WTC11 (cell line): Measurements from ENCODE around the gene PAK5. TPM values are rescaled to one million over a fixed set of nuclear protein-coding genes. Genes with fewer than 3 reads are reported as not detected.

Experiments
- ATAC-seq: fragments of 200-7000 bp; cut with Tn5 transposase; 2 replicates; pipeline ENCODE4 v1.10.0; 2021; ENCODE audit warnings: mild to moderate bottlenecking, moderate library complexity
- CTCF ChIA-PET: fragments of 300-600 bp; sonication (Branson Sonifier 250); formaldehyde crosslinking; loops from one replicate; lab custom pipeline; 2021; ENCODE audit warnings: antibody characterized with exemption; lab: Charles Lee
- POLR2A ChIA-PET: fragments of 350-600 bp; sonication (Branson Sonifier 250); formaldehyde crosslinking; loops from one replicate; lab custom pipeline; 2021; ENCODE audit warnings: antibody characterized with exemption; lab: Charles Lee
- DNase-seq: peaks from one replicate; pipeline ENCODE4 v3.0.0; 2021; ENCODE audit warnings: low spot score
- H3K27ac Mint-ChIP-seq: 2 replicates; pipeline ENCODE4 v1.8.0; 2021; ENCODE audit warnings: mixed read lengths
- H3K27me3 Mint-ChIP-seq: 2 replicates; pipeline ENCODE4 v1.8.0; 2021; ENCODE audit warnings: low read depth, mild to moderate bottlenecking, moderate library complexity, mixed read lengths
- H3K36me3 Mint-ChIP-seq: 2 replicates; pipeline ENCODE4 v1.8.0; 2021; ENCODE audit warnings: mixed read lengths
- H3K4me1 Mint-ChIP-seq: 2 replicates; pipeline ENCODE4 v1.8.0; 2022; ENCODE audit warnings: mixed read lengths
- H3K4me3 Mint-ChIP-seq: 2 replicates; pipeline ENCODE4 v1.8.0; 2021; ENCODE audit warnings: mild to moderate bottlenecking, moderate library complexity, mixed read lengths
- H3K9me3 Mint-ChIP-seq: 2 replicates; pipeline ENCODE4 v1.8.0; 2021; ENCODE audit warnings: mixed read lengths
- ATF1 ChIP-seq: sonication (generic); formaldehyde crosslinking; IDR thresholded peaks from 2 replicates; pipeline ENCODE4 v1.8.1; 2023; ENCODE audit warnings: mild to moderate bottlenecking, moderate library complexity, missing genetic modification reagents
- CREB1 ChIP-seq: sonication (generic); formaldehyde crosslinking; IDR thresholded peaks from 2 replicates; pipeline ENCODE4 v1.8.0; 2023; ENCODE audit warnings: mild to moderate bottlenecking, missing genetic modification reagents
- CREM ChIP-seq: sonication (generic); formaldehyde crosslinking; IDR thresholded peaks from 2 replicates; pipeline ENCODE4 v1.8.1; 2022; ENCODE audit warnings: mild to moderate bottlenecking, missing genetic modification reagents, moderate library complexity
- CTCF ChIP-seq: fragments of 200-600 bp; IDR thresholded peaks from 2 replicates; pipeline ENCODE4 v1.8.0; 2022; ENCODE audit warnings: antibody characterized with exemption
- ELF4 ChIP-seq: sonication (generic); formaldehyde crosslinking; IDR thresholded peaks from 2 replicates; pipeline ENCODE4 v1.8.1; 2022; ENCODE audit warnings: low read depth, mild to moderate bottlenecking, moderate library complexity, missing genetic modification reagents
- EMX1 ChIP-seq: fragments of 250-450 bp; sonication (Bioruptor Pico); IDR thresholded peaks from 2 replicates; pipeline ENCODE4 v1.8.0; 2021; ENCODE audit warnings: mild to moderate bottlenecking
- ESRRA ChIP-seq: sonication (generic); formaldehyde crosslinking; IDR thresholded peaks from 2 replicates; pipeline ENCODE4 v1.8.1; 2022; ENCODE audit warnings: mild to moderate bottlenecking, missing genetic modification reagents, borderline replicate concordance
- FOXJ3 ChIP-seq: sonication (generic); formaldehyde crosslinking; IDR thresholded peaks from 2 replicates; pipeline ENCODE4 v1.9.0; 2021; ENCODE audit warnings: missing genetic modification reagents, mild to moderate bottlenecking, borderline replicate concordance
- GABPB1 ChIP-seq: sonication (generic); formaldehyde crosslinking; IDR thresholded peaks from 2 replicates; pipeline ENCODE4 v1.8.1; 2023; ENCODE audit warnings: mild to moderate bottlenecking, missing genetic modification reagents
- JUN ChIP-seq: sonication (generic); formaldehyde crosslinking; IDR thresholded peaks from 2 replicates; pipeline ENCODE4 v1.8.0; 2023; ENCODE audit warnings: mild to moderate bottlenecking, missing genetic modification reagents
- MXD4 ChIP-seq: fragments of 250-450 bp; sonication (Bioruptor Pico); IDR thresholded peaks from 2 replicates; pipeline ENCODE4 v1.8.0; 2021; ENCODE audit warnings: mild to moderate bottlenecking, moderate library complexity, borderline replicate concordance
- PREB ChIP-seq: sonication (generic); formaldehyde crosslinking; IDR thresholded peaks from 2 replicates; pipeline ENCODE4 v1.8.1; 2022; ENCODE audit warnings: mild to moderate bottlenecking, missing genetic modification reagents, moderate library complexity, borderline replicate concordance
- RORB ChIP-seq: fragments of 250-450 bp; sonication (Bioruptor Pico); IDR thresholded peaks from 2 replicates; pipeline ENCODE4 v1.9.0; 2021; ENCODE audit warnings: mild to moderate bottlenecking
- SMAD4 ChIP-seq: sonication (generic); formaldehyde crosslinking; IDR thresholded peaks from 2 replicates; pipeline ENCODE4 v1.8.0; 2022; ENCODE audit warnings: mild to moderate bottlenecking, missing genetic modification reagents
- SOX15 ChIP-seq: fragments of 250-450 bp; sonication (Bioruptor Pico); IDR thresholded peaks from 2 replicates; pipeline ENCODE4 v1.9.0; 2021; ENCODE audit warnings: mild to moderate bottlenecking
- ZBTB21 ChIP-seq: sonication (generic); formaldehyde crosslinking; IDR thresholded peaks from 2 replicates; pipeline ENCODE4 v1.8.1; 2023; ENCODE audit warnings: mild to moderate bottlenecking, missing genetic modification reagents, borderline replicate concordance
- ZNF263 ChIP-seq: sonication (generic); formaldehyde crosslinking; IDR thresholded peaks from 2 replicates; pipeline ENCODE4 v1.8.1; 2022; ENCODE audit warnings: low read depth, mild to moderate bottlenecking, moderate library complexity, missing genetic modification reagents
- ZNF281 ChIP-seq: sonication (generic); formaldehyde crosslinking; IDR thresholded peaks from 2 replicates; pipeline ENCODE4 v1.8.0; 2023; ENCODE audit warnings: mild to moderate bottlenecking, missing genetic modification reagents
- ZNF671 ChIP-seq: fragments of 250-450 bp; sonication (Bioruptor Pico); IDR thresholded peaks from 2 replicates; pipeline ENCODE4 v1.8.0; 2021; ENCODE audit warnings: mild to moderate bottlenecking
- total RNA-seq: library from RNA; stranded (reverse); gene quantifications from 3 replicates; pipeline ENCODE4 v1.2.3, GENCODE V29; 2021
- TF ChIP-seq, protein P1 (sequence below): sonication (generic); formaldehyde crosslinking; IDR thresholded peaks from 2 replicates; pipeline ENCODE4 v1.8.1; 2023; ENCODE audit warnings: mild to moderate bottlenecking, missing genetic modification reagents
- TF ChIP-seq, protein P2 (sequence below): fragments of 250-450 bp; sonication (Bioruptor Pico); IDR thresholded peaks from 2 replicates; pipeline ENCODE4 v1.9.0; 2021; ENCODE audit warnings: mild to moderate bottlenecking, borderline replicate concordance
- TF ChIP-seq, protein P3 (sequence below): sonication (generic); formaldehyde crosslinking; IDR thresholded peaks from 2 replicates; pipeline ENCODE4 v1.8.0; 2022; ENCODE audit warnings: mild to moderate bottlenecking, missing genetic modification reagents

PAK5 gene
- total RNA-seq, 1 experiment from 2014 or later: 0.31 TPM

DNA sequence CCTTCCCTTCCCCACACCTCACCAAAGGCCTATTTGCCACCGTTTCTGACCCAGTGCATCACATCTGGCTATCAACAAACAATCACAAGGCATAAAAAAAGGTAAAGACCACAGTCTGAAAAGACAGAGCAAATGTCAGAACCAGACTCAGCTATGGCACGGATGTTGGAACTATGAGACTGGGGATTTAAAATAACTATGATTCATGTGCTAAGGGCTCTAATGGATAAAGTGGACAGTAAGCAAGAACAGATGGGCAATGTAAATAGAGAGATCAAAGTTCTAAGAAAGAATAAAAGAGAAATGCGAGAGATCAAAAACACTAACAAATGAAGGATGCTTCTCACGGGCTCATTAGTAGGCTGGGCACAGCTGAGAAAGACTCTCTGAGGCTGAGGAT, 225.0 kb downstream of the PAK5 start (continued):
- TF ChIP-seq ZNF281 (CRISPR knock-in tag): no peak

GRCh38 chr20:9611921-9612320, 227.0 kb downstream of the PAK5 start:
- no peaks in the 10 kb centered on the region for H3K36me3 Mint-ChIP-seq
- ATAC-seq: no peak

GRCh38 chr20:9610665-9611064, 228.2 kb downstream of the PAK5 start:
- no peak for DNase-seq
- H3K27me3 Mint-ChIP-seq: peaks cover 1% of the 10 kb centered on the region
- peaks cover 13% of the 10 kb centered on the region for H3K9me3 Mint-ChIP-seq
- no peak overlapping the region for H3K4me3 Mint-ChIP-seq
- H3K4me1 Mint-ChIP-seq: peaks cover 10% of the 10 kb centered on the region
- ChIA-PET POLR2A (no interaction called here), CTCF (interaction anchor here (0.8 to 4.3 kb wide), 16 partner anchors 16 to 282 kb away, joined by 3 to 102 read pairs (median 7); partner anchors contain the start of gene LAMP5)
- no peak overlapping the region for H3K27ac Mint-ChIP-seq
- H3K36me3 Mint-ChIP-seq: no peaks in the 10 kb centered on the region
- ATAC-seq: no peak
- TF ChIP-seq ESRRA (no peak), CTCF (no peak), ZNF263 (CRISPR knock-in tag) (no peak), ATF1 (CRISPR knock-in tag) (no peak), ZNF671 (no peak), MXD4 (no peak)
- TF ChIP-seq, protein P1, sequence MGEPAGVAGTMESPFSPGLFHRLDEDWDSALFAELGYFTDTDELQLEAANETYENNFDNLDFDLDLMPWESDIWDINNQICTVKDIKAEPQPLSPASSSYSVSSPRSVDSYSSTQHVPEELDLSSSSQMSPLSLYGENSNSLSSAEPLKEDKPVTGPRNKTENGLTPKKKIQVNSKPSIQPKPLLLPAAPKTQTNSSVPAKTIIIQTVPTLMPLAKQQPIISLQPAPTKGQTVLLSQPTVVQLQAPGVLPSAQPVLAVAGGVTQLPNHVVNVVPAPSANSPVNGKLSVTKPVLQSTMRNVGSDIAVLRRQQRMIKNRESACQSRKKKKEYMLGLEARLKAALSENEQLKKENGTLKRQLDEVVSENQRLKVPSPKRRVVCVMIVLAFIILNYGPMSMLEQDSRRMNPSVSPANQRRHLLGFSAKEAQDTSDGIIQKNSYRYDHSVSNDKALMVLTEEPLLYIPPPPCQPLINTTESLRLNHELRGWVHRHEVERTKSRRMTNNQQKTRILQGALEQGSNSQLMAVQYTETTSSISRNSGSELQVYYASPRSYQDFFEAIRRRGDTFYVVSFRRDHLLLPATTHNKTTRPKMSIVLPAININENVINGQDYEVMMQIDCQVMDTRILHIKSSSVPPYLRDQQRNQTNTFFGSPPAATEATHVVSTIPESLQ: no peak

More at GRCh38 chr20:9611921-9612320, 227.0 kb downstream of the PAK5 start:
- Mint-ChIP-seq H3K4me1 (peaks cover 10% of the 10 kb centered on the region), H3K4me3 (no peak overlapping the region), H3K27me3 (no peaks in the 10 kb centered on the region; the same call in 1 of the 2 replicates), H3K27ac (no peak overlapping the region), H3K9me3 (peaks cover 2% of the 10 kb centered on the region)
- TF ChIP-seq ZBTB21 (CRISPR knock-in tag) (no peak), EMX1 (no peak), GABPB1 (CRISPR knock-in tag) (no peak), PREB (no peak), FOXJ3 (no peak), SOX15 (no peak), RORB (CRISPR knock-in tag) (no peak), SMAD4 (no peak), JUN (CRISPR knock-in tag) (no peak), CREB1 (CRISPR knock-in tag) (no peak), CREM (CRISPR knock-in tag) (no peak), ELF4 (CRISPR knock-in tag) (no peak)
- TF ChIP-seq, protein P2, sequence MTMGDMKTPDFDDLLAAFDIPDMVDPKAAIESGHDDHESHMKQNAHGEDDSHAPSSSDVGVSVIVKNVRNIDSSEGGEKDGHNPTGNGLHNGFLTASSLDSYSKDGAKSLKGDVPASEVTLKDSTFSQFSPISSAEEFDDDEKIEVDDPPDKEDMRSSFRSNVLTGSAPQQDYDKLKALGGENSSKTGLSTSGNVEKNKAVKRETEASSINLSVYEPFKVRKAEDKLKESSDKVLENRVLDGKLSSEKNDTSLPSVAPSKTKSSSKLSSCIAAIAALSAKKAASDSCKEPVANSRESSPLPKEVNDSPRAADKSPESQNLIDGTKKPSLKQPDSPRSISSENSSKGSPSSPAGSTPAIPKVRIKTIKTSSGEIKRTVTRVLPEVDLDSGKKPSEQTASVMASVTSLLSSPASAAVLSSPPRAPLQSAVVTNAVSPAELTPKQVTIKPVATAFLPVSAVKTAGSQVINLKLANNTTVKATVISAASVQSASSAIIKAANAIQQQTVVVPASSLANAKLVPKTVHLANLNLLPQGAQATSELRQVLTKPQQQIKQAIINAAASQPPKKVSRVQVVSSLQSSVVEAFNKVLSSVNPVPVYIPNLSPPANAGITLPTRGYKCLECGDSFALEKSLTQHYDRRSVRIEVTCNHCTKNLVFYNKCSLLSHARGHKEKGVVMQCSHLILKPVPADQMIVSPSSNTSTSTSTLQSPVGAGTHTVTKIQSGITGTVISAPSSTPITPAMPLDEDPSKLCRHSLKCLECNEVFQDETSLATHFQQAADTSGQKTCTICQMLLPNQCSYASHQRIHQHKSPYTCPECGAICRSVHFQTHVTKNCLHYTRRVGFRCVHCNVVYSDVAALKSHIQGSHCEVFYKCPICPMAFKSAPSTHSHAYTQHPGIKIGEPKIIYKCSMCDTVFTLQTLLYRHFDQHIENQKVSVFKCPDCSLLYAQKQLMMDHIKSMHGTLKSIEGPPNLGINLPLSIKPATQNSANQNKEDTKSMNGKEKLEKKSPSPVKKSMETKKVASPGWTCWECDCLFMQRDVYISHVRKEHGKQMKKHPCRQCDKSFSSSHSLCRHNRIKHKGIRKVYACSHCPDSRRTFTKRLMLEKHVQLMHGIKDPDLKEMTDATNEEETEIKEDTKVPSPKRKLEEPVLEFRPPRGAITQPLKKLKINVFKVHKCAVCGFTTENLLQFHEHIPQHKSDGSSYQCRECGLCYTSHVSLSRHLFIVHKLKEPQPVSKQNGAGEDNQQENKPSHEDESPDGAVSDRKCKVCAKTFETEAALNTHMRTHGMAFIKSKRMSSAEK (CRISPR knock-in tag): no peak
- TF ChIP-seq, protein P3, sequence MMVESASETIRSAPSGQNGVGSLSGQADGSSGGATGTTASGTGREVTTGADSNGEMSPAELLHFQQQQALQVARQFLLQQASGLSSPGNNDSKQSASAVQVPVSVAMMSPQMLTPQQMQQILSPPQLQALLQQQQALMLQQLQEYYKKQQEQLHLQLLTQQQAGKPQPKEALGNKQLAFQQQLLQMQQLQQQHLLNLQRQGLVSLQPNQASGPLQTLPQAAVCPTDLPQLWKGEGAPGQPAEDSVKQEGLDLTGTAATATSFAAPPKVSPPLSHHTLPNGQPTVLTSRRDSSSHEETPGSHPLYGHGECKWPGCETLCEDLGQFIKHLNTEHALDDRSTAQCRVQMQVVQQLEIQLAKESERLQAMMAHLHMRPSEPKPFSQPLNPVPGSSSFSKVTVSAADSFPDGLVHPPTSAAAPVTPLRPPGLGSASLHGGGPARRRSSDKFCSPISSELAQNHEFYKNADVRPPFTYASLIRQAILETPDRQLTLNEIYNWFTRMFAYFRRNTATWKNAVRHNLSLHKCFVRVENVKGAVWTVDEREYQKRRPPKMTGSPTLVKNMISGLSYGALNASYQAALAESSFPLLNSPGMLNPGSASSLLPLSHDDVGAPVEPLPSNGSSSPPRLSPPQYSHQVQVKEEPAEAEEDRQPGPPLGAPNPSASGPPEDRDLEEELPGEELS: no peak
- ChIA-PET POLR2A (no interaction called here), CTCF (interaction anchor here (1.9 to 4.3 kb wide), 3 partner anchors 144 to 204 kb away, joined by 6 to 102 read pairs (median 62); no protein-coding TSS in a partner anchor)
- DNase-seq: no peak
